Measurements from ENCODE around the gene CFAP251. TPM values are rescaled to one million over a fixed set of nuclear protein-coding genes. Genes with fewer than 3 reads are reported as not detected.

Gene CFAP251
- total RNA-seq, 4 donors from 2014 or later = 0.66 to 1.9 (median 0.87) TPM

DNA sequence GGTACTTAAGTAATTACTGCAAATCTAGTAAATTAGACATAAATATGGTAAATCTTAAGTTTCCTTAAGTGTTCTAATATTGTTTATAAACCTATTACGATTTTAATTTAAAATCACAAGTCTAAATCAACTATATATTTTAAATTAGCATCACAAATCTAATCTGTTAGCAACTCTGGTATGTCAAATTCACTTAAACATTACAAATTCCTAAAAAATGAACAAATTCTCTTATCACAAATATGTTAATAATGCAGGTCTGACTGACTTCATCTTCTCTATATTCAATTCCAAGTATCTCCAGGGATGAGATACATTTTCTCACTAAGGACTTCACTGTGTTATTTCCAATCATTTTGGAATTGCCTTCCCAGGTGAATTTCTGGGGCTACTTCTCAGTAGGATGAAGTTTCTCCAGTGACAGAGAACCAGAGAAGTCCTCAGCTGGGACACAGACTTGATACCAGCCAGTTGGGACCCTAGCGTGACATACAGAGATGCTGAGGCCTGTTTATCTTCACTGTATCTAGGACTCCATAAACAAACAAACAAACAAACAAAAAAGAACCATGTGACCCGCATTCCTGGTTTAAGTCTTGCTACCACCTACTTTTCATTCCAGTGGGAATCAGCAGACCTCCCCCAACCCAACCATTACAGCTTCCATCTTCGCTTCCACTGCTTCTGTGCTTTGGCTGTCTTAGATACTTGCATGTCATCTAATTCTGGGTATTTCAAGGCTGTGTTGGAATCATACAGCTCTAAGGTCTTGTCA, 21.8 kb downstream of the CFAP251 start:
- no peak overlapping the region for H3K4me3 ChIP-seq
- no peak for DNase-seq (ENCODE audit: extremely low spot score)
- no peaks in the 10 kb centered on the region for H3K4me1 ChIP-seq
- TF ChIP-seq EP300 (IDR thresholded peaks at IDR 0.05) = no peak
- no peak for TF ChIP-seq CTCF (IDR thresholded peaks at IDR 0.05)
- no peak for TF ChIP-seq POLR2AphosphoS5 (IDR thresholded peaks at IDR 0.05)
- TF ChIP-seq POLR2A (IDR thresholded peaks at IDR 0.05; ENCODE audit: low read depth) = no peak
- peaks cover 0 to 6% (median 0%) of the 10 kb centered on the region in 4 donors for H3K9me3 ChIP-seq
- no peaks in the 10 kb centered on the region for H3K27me3 ChIP-seq
- 81% methylated on average over 4 of the region's 4 CpGs for WGBS
- H3K36me3 ChIP-seq = peaks cover 0 to 6% (median 3%) of the 10 kb centered on the region in 4 donors
- H3K27ac ChIP-seq (replicated peaks in 1 of 4) = no peak overlapping the region
- intact Hi-C loops (cut with DNase I) = no loop called here

DNA sequence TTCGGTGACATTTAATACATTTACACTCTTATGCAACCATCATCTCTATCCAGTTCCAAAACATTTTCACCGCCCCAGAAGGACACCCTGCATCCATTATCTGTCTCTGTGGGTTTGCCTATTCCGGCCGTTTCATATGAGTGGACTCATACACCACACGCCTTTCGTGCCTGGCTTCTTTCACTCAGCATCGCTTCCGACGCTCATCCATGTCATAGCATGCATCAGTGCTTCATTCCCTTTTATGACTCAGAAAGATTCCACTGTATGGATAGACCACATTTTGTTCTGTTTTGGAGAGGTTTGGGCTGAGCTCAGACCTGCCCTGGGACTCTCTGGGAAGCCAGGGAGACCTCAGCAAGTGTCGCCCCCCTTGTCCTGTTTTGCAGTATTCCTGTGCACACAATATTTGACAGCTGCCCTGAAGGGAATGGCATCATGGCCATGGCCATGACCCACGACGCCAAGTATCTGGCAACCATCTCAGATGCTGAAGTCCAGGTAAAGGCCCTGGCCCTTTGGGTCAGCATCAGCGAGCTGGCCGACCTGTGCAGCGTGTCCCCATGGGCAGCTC, 23.8 kb downstream of the CFAP251 start:
- Histone ChIP-seq H3K4me1 (no peaks in the 10 kb centered on the region), H3K27ac (replicated peaks in 1 of 4) (no peak overlapping the region), H3K9me3 (no peaks in the 10 kb centered on the region), H3K4me3 (no peak overlapping the region), H3K27me3 (no peaks in the 10 kb centered on the region), H3K36me3 (peaks cover 0 to 6% (median 2%) of the 10 kb centered on the region in 4 donors)
- intact Hi-C loops (cut with DNase I) = no loop called here
- DNase-seq (ENCODE audit: extremely low spot score) = no peak
- 94% methylated on average over 15 of the region's 15 CpGs for WGBS
- TF ChIP-seq POLR2AphosphoS5 (IDR thresholded peaks at IDR 0.05) (no peak), CTCF (IDR thresholded peaks at IDR 0.05) (no peak), POLR2A (IDR thresholded peaks at IDR 0.05; ENCODE audit: low read depth) (no peak), EP300 (IDR thresholded peaks at IDR 0.05) (no peak)

- no peak overlapping the region for H3K27ac ChIP-seq (replicated peaks in 1 of 4)
- intact Hi-C loops (cut with DNase I) = no loop called here
- no peaks in the 10 kb centered on the region for H3K27me3 ChIP-seq
- no peak overlapping the region for H3K4me3 ChIP-seq
- no peak for TF ChIP-seq EP300 (IDR thresholded peaks at IDR 0.05)
- no peak for TF ChIP-seq CTCF (IDR thresholded peaks at IDR 0.05)
- no peak for TF ChIP-seq POLR2A (IDR thresholded peaks at IDR 0.05; ENCODE audit: low read depth)
- TF ChIP-seq POLR2AphosphoS5 (IDR thresholded peaks at IDR 0.05) = no peak
- H3K9me3 ChIP-seq = no peaks in the 10 kb centered on the region
- no peak for DNase-seq (ENCODE audit: extremely low spot score)
- H3K4me1 ChIP-seq = no peaks in the 10 kb centered on the region
- peaks cover 0 to 6% (median 0%) of the 10 kb centered on the region in 4 donors for H3K36me3 ChIP-seq
Observed at GRCh38 chr12:121943926-121944325, 25.5 kb downstream of the CFAP251 start.

- Histone ChIP-seq H3K27ac (replicated peaks in 1 of 4) (no peak overlapping the region), H3K27me3 (no peaks in the 10 kb centered on the region), H3K4me3 (no peak overlapping the region), H3K4me1 (no peaks in the 10 kb centered on the region), H3K9me3 (no peaks in the 10 kb centered on the region), H3K36me3 (peaks cover 0 to 6% (median 0%) of the 10 kb centered on the region in 4 donors)
- no peak for DNase-seq (ENCODE audit: extremely low spot score)
- WGBS = 100% methylated on average over 2 of the region's 2 CpGs
- no peak for TF ChIP-seq POLR2AphosphoS5 (IDR thresholded peaks at IDR 0.05)
- intact Hi-C loops (cut with DNase I) = no loop called here
Observed at GRCh38 chr12:121946313-121947025, 28.1 kb downstream of the CFAP251 start.

DNA sequence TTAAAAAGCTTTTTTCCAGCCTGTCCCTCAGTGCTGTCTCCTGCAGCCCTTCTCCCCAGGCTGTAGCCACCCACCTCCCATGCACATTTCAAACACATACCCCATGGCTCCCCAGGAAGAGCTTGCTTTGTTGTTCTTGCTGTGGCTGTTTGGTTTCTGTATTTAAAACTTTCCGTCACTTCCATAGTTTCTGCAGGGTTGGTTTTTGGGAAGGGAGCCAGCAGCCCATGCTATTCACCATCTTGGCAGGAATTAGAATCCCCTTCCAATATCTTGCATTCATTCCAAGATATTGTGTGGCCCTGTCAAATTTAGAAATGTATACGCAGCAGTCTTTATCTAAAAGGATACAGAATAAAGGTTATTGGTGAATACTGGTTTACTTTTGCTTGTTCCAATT, 29.6 kb downstream of the CFAP251 start:
- H3K4me3 ChIP-seq = no peak overlapping the region
- no peaks in the 10 kb centered on the region for H3K27me3 ChIP-seq
- intact Hi-C loops (cut with DNase I) = no loop called here
- H3K27ac ChIP-seq (replicated peaks in 1 of 4) = no peak overlapping the region
- 89% methylated on average over 2 of the region's 2 CpGs for WGBS
- H3K36me3 ChIP-seq = no peaks in the 10 kb centered on the region
- no peak for DNase-seq (ENCODE audit: extremely low spot score)
- no peak for TF ChIP-seq EP300 (IDR thresholded peaks at IDR 0.05)
- TF ChIP-seq POLR2AphosphoS5 (IDR thresholded peaks at IDR 0.05) = no peak
- TF ChIP-seq POLR2A (IDR thresholded peaks at IDR 0.05; ENCODE audit: low read depth) = no peak
- TF ChIP-seq CTCF (IDR thresholded peaks at IDR 0.05) = no peak
- no peaks in the 10 kb centered on the region for H3K9me3 ChIP-seq
- no peaks in the 10 kb centered on the region for H3K4me1 ChIP-seq
